Measurements from ENCODE around the gene SMARCB1. TPM values are rescaled to one million over a fixed set of nuclear protein-coding genes. Genes with fewer than 3 reads are reported as not detected.

SMARCB1 gene
- total RNA-seq, 1 experiment from 2014 or later, result 80.2 TPM

DNA sequence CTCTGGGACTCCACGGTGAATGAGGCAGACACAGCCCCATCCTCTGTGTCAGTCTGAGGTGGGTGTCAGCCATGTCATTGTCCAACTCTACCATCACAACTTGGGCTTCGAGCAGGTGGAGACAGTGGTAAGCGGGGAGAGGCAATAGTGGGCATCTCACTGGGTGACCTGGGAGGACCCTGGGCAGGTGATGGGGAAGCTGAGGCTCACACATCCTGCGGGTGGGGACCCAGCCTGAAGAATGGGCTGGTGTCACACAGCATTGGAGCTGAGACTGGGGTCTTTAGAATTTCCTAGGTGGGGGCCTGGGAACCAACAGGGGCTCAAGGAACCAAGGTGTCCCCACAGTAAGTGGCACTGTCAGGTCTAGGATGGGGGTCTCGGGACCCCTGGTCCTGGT is 7.0 kb upstream of the SMARCB1 start:
- Histone ChIP-seq H3K4me1 (replicated peaks; ENCODE audit: insufficient read depth) (peaks cover 16% of the 10 kb centered on the region), H3K4me2 (no peak overlapping the region), H3K9me2 (ENCODE audit: insufficient read depth) (no peaks in the 10 kb centered on the region), H4K20me1 (ENCODE audit: insufficient read depth) (no peaks in the 10 kb centered on the region), H2AFZ (no peak overlapping the region), H3K9me3 (ENCODE audit: insufficient read depth, low read depth) (no peaks in the 10 kb centered on the region), H3F3A (ENCODE audit: insufficient read depth, low read depth) (peaks cover 12% of the 10 kb centered on the region; the same call in 1 of the 2 replicates), H3K79me2 (ENCODE audit: low read depth) (no peaks in the 10 kb centered on the region), H3K4me3 (no peak overlapping the region), H3K36me3 (ENCODE audit: low read depth) (no peaks in the 10 kb centered on the region), H3K27ac (no peak overlapping the region), H3K27me3 (ENCODE audit: insufficient read depth, low read depth) (no peaks in the 10 kb centered on the region)
- intact Hi-C loops (cut with micrococcal nuclease; ENCODE audit: unreplicated experiment), result no loop called here
- no peak for TF ChIP-seq CTCF (conservative IDR thresholded peaks at IDR 0.05)
- no peak for TF ChIP-seq EZH2 (IDR thresholded peaks at IDR 0.05; ENCODE audit: low read depth)
- no TSS peak for BruUV-seq (replicated peaks)
- POLR2A ChIA-PET (ENCODE audit: unreplicated experiment), result no interaction called here
- CTCF ChIA-PET, result no interaction called here
- DNase-seq, result no peak

DNA sequence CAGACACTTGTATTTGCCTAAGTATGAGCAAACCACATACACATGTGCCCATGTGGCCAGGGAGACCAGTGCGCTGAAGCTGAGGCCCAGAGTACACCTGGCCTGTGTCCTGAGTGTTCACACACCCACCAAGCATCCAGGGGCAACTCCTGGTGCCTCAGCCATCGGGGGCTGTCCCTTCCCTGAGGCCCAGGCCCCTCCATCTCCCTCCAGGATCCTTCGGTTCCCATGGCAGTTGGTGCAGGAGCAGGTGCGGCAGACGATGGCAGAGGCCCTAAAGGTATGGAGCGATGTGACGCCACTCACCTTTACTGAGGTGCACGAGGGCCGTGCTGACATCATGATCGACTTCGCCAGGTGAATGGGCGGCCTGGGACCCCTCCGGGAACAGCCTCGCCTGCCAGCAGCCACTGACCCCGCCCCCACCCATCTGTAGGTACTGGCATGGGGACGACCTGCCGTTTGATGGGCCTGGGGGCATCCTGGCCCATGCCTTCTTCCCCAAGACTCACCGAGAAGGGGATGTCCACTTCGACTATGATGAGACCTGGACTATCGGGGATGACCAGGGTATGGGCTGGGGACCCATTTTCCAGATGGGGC is 6.5 kb upstream of the SMARCB1 start:
- H3K9me3 ChIP-seq (ENCODE audit: insufficient read depth, low read depth), result no peaks in the 10 kb centered on the region
- no peak overlapping the region for H3K27ac ChIP-seq
- peaks cover 16% of the 10 kb centered on the region for H3K4me1 ChIP-seq (replicated peaks; ENCODE audit: insufficient read depth)
- BruUV-seq (replicated peaks), result no TSS peak
- H3K27me3 ChIP-seq (ENCODE audit: insufficient read depth, low read depth), result no peaks in the 10 kb centered on the region
- H2AFZ ChIP-seq, result no peak overlapping the region
- H3F3A ChIP-seq (ENCODE audit: insufficient read depth, low read depth), result peaks cover 12% of the 10 kb centered on the region; the same call in 1 of the 2 replicates
- TF ChIP-seq EZH2 (IDR thresholded peaks at IDR 0.05; ENCODE audit: low read depth), result no peak
- H3K4me2 ChIP-seq, result no peak overlapping the region
- no peaks in the 10 kb centered on the region for H3K9me2 ChIP-seq (ENCODE audit: insufficient read depth)
- no peak overlapping the region for H3K4me3 ChIP-seq
- ChIA-PET POLR2A (ENCODE audit: unreplicated experiment) (no interaction called here), CTCF (no interaction called here)
- no peaks in the 10 kb centered on the region for H3K36me3 ChIP-seq (ENCODE audit: low read depth)
- no peaks in the 10 kb centered on the region for H3K79me2 ChIP-seq (ENCODE audit: low read depth)
- intact Hi-C loops (cut with micrococcal nuclease; ENCODE audit: unreplicated experiment), result no loop called here
- DNase-seq, result no peak
- no peaks in the 10 kb centered on the region for H4K20me1 ChIP-seq (ENCODE audit: insufficient read depth)

DNA sequence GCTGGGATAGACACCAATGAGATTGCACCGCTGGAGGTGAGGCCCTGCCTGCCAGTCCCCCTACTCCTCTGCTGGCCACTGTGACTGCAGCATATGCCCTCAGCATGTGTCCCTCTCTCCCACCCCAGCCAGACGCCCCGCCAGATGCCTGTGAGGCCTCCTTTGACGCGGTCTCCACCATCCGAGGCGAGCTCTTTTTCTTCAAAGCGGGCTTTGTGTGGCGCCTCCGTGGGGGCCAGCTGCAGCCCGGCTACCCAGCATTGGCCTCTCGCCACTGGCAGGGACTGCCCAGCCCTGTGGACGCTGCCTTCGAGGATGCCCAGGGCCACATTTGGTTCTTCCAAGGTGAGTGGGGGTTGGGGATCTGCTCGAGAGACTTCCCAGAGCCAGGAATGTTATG is 5.7 kb upstream of the SMARCB1 start:
- TF ChIP-seq CTCF (conservative IDR thresholded peaks at IDR 0.05) (no peak), EZH2 (IDR thresholded peaks at IDR 0.05; ENCODE audit: low read depth) (no peak)
- BruUV-seq (replicated peaks), result no TSS peak
- Histone ChIP-seq H2AFZ (peak overlapping the region; percentile 58; the same call in 1 of the 2 replicates), H3K4me3 (no peak overlapping the region), H3K27ac (no peak overlapping the region), H3K27me3 (ENCODE audit: insufficient read depth, low read depth) (no peaks in the 10 kb centered on the region), H3K4me1 (replicated peaks; ENCODE audit: insufficient read depth) (peaks cover 16% of the 10 kb centered on the region), H3K4me2 (peak overlapping the region; percentile 58), H3K9me2 (ENCODE audit: insufficient read depth) (no peaks in the 10 kb centered on the region), H3K79me2 (ENCODE audit: low read depth) (no peaks in the 10 kb centered on the region), H3K36me3 (ENCODE audit: low read depth) (no peaks in the 10 kb centered on the region), H3F3A (ENCODE audit: insufficient read depth, low read depth) (peaks cover 12% of the 10 kb centered on the region; the same call in 1 of the 2 replicates), H4K20me1 (ENCODE audit: insufficient read depth) (no peaks in the 10 kb centered on the region), H3K9me3 (ENCODE audit: insufficient read depth, low read depth) (no peaks in the 10 kb centered on the region)
- CTCF ChIA-PET, result interaction anchor here (1.1 kb wide), 1 partner anchor 10 kb away, joined by 6 read pairs; no protein-coding TSS in a partner anchor
- intact Hi-C loops (cut with micrococcal nuclease; ENCODE audit: unreplicated experiment), result no loop called here
- POLR2A ChIA-PET (ENCODE audit: unreplicated experiment), result no interaction called here
- no peak for DNase-seq
